Esophagus squamous epithelium (tissue), 4 donors: Measurements from ENCODE around the gene IVD.

Experiments
- CTCF ChIP-seq, 6 experiments: fragments of 450-650 bp in 4 of 6; fragments of 200-600 bp in 2 of 6; sonication (generic) in 2 of 6; IDR thresholded peaks; one replicate each; pipeline ENCODE4 v1.5.1; 2016 to 2019; ENCODE audit warnings: antibody characterized with exemption in 6 of 6, mild to moderate bottlenecking in 4 of 6, moderate library complexity in 4 of 6
- POLR2A ChIP-seq, 4 donors: fragments of 450-650 bp; IDR thresholded peaks; one replicate each; pipeline ENCODE4 v1.6.1; 2017; ENCODE audit warnings: antibody characterized with exemption in 4 of 4, mild to moderate bottlenecking in 4 of 4, moderate library complexity in 3 of 4

DNA sequence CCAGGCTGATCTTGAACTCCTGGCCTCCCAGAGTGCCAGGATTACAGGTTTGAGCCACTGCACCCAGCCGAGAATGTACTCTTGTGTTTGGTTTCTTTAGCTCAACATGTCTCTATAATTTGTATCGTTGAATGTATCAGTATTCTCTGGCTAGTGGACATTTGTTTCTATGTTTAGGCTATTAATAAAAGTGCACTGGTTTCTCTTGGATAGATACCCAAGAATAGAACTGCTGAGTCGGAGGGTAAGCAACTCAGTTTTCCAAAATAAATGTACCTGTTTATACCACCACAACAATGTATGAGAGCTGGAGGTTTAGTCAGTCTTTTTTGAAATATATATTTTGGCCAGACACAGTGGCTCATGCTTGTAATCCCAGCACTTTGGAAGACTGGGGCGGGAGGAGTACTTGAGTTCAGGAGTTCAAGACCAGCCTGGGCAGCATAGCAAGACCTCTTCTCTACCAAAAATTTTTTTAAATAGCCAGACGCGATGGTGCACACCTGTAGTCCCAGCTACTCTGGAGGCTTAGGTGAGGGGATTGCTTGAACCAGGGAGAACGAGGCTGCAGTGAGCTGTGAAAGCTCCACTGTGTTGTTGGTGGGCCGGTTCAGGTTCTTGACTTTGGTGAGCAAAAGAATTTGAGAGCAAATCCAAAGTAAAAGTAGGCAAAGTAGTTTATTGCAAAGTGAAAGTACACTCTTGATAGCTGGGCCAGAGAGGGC is 7.7 kb upstream of the IVD start:
- no peak for TF ChIP-seq POLR2A (IDR thresholded peaks at IDR 0.05)
- TF ChIP-seq CTCF (IDR thresholded peaks at IDR 0.05): no peak
